Activated CD8-positive, alpha-beta T cell treated with anti-CD3 and anti-CD28 coated beads for 36 hours (primary cell): Measurements from ENCODE around the gene BIRC5. TPM values are rescaled to one million over a fixed set of nuclear protein-coding genes. Genes with fewer than 3 reads are reported as not detected.

Source experiments
- ATAC-seq: fragments of 200-7000 bp; cut with Tn5 transposase; one replicate; pipeline ENCODE4 v1.10.0; 2021; ENCODE audit warnings: mild to moderate bottlenecking, moderate library complexity
- CTCF ChIA-PET: fragments of 350-600 bp; sonication (Branson Sonifier 250); formaldehyde crosslinking; loops from one replicate; lab custom pipeline; 2021; ENCODE audit warnings: antibody characterized with exemption; lab: Charles Lee
- POLR2A ChIA-PET: fragments of 350-600 bp; sonication (Branson Sonifier 250); formaldehyde crosslinking; loops from one replicate; lab custom pipeline; 2021; ENCODE audit warnings: antibody characterized with exemption; lab: Charles Lee
- DNase-seq: peaks from one replicate; pipeline ENCODE4 v3.0.0-alpha.2; 2020
- H3K27ac Mint-ChIP-seq: one replicate; pipeline ENCODE4 v1.8.0; 2021; ENCODE audit warnings: mild to moderate bottlenecking, mixed read lengths
- H3K27me3 Mint-ChIP-seq: one replicate; pipeline ENCODE4 v1.8.0; 2021; ENCODE audit warnings: mixed read lengths
- H3K36me3 Mint-ChIP-seq: one replicate; pipeline ENCODE4 v1.8.0; 2021; ENCODE audit warnings: low read depth, mixed read lengths
- H3K4me1 Mint-ChIP-seq: one replicate; pipeline ENCODE4 v1.8.0; 2021; ENCODE audit warnings: low read depth, mixed read lengths
- H3K4me3 Mint-ChIP-seq: one replicate; pipeline ENCODE4 v1.8.0; 2021; ENCODE audit warnings: mild to moderate bottlenecking, moderate library complexity, mixed read lengths
- H3K9me3 Mint-ChIP-seq: one replicate; pipeline ENCODE4 v1.8.0; 2021; ENCODE audit warnings: mixed read lengths
- intact Hi-C: fragments of 100-400 bp; cut with micrococcal nuclease; formaldehyde crosslinking; loops from one replicate; pipeline ENCODE4 v1.10.0; 2022
- total RNA-seq, 2 experiments: library from RNA; stranded (reverse); gene quantifications; one replicate each; pipeline ENCODE4 v1.2.3, GENCODE V29; 2021
- TF ChIP-seq, protein P1 (sequence below): fragments of 200-600 bp; IDR thresholded peaks from one replicate; pipeline ENCODE4 v1.8.0; 2022; ENCODE audit warnings: antibody characterized with exemption, mild to moderate bottlenecking

The BIRC5 gene
- total RNA-seq, 2 experiments from 2014 or later: 90.6 to 93.7 TPM

DNA sequence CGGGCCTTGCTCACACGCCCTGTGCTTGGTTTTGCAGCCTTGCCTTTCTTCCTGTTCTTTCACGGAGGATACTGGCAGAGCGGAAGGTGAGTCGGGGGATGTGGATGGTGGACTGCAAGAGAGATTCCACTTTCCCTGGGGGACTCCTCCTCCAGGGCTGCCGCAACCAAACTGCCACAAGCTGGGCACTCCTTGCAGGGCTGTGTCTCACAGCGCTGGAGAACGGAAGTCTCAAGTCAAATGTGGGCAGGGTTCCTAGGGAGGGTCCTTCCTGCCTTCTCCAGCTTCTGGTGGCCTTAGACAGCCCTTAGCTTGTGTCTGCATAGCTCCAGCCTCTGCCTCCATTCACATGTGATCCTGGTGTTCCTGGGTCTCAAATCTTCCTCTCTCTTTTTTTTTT is 11.4 kb upstream of the BIRC5 start:
- ChIA-PET POLR2A (no interaction called here), CTCF (interaction anchor here (0.6 to 0.9 kb wide), 3 partner anchors 22 to 109 kb away, joined by 3 read pairs; no protein-coding TSS in a partner anchor)
- Mint-ChIP-seq H3K27me3 (no peaks in the 10 kb centered on the region), H3K36me3 (no peaks in the 10 kb centered on the region), H3K4me1 (no peaks in the 10 kb centered on the region), H3K4me3 (no peak overlapping the region), H3K9me3 (no peaks in the 10 kb centered on the region), H3K27ac (no peak overlapping the region)
- ATAC-seq (no peak), DNase-seq (no peak)
- intact Hi-C loops: no loop called here
- TF ChIP-seq, protein P1, sequence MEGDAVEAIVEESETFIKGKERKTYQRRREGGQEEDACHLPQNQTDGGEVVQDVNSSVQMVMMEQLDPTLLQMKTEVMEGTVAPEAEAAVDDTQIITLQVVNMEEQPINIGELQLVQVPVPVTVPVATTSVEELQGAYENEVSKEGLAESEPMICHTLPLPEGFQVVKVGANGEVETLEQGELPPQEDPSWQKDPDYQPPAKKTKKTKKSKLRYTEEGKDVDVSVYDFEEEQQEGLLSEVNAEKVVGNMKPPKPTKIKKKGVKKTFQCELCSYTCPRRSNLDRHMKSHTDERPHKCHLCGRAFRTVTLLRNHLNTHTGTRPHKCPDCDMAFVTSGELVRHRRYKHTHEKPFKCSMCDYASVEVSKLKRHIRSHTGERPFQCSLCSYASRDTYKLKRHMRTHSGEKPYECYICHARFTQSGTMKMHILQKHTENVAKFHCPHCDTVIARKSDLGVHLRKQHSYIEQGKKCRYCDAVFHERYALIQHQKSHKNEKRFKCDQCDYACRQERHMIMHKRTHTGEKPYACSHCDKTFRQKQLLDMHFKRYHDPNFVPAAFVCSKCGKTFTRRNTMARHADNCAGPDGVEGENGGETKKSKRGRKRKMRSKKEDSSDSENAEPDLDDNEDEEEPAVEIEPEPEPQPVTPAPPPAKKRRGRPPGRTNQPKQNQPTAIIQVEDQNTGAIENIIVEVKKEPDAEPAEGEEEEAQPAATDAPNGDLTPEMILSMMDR: no peak

DNA sequence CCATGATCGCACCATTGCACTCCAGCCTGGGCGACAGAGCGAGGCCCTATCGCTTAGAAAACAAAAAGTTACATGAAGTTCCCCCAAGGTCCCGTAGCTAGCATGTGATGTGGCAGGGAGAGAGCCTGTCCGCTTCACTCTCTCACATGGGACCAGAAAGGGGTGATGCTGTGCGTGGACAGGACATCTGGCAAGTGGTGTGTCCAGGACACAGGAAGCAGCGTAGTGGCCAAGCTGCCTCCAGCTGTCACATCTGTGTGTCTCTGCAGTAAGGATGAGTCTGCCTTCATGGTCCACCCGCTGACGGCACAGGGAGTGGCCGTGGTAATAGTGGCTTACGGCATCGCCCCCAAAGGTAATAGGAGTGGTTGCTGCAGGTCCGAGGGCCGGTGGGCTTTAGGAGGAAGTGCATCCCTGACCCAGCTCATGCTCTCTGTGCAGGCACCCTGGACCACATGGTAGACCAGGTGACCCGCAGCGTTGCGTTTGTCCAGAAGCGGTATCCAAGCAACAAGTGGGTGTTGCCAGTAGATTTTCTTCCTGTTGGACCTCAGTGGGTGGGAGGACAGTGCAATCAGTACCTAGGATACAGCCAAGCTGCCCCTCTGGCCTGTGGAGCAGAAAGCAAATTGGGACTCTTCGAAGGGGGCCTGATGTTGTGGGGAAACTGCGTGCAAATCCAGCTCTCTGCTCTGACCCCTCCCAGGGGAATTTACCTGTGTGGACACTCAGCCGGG is 9.5 kb upstream of the BIRC5 start:
- intact Hi-C loops: no loop called here
- TF ChIP-seq, protein P1: no peak
- H3K27ac Mint-ChIP-seq: no peak overlapping the region
- H3K27me3 Mint-ChIP-seq: no peaks in the 10 kb centered on the region
- H3K9me3 Mint-ChIP-seq: no peaks in the 10 kb centered on the region
- CTCF ChIA-PET: interaction anchor here (0.6 to 1.5 kb wide), 2 partner anchors 47 to 91 kb away, joined by 3 to 4 read pairs; no protein-coding TSS in a partner anchor
- H3K36me3 Mint-ChIP-seq: no peaks in the 10 kb centered on the region
- no peaks in the 10 kb centered on the region for H3K4me1 Mint-ChIP-seq
- POLR2A ChIA-PET: interaction anchor here (1.0 to 1.4 kb wide), 3 partner anchors 9 to 109 kb away, joined by 3 to 4 read pairs (median 3); no protein-coding TSS in a partner anchor
- ATAC-seq (no peak), DNase-seq (no peak)
- H3K4me3 Mint-ChIP-seq: no peak overlapping the region

GRCh38 chr17:78205124-78205775 is 8.8 kb upstream of the BIRC5 start:
- intact Hi-C loops: no loop called here
- no peak overlapping the region for H3K4me3 Mint-ChIP-seq
- POLR2A ChIA-PET: no interaction called here
- no peaks in the 10 kb centered on the region for H3K27me3 Mint-ChIP-seq
- H3K36me3 Mint-ChIP-seq: no peaks in the 10 kb centered on the region
- TF ChIP-seq, protein P1: no peak
- no peaks in the 10 kb centered on the region for H3K9me3 Mint-ChIP-seq
- no peaks in the 10 kb centered on the region for H3K4me1 Mint-ChIP-seq
- DNase-seq (no peak), ATAC-seq (no peak)
- CTCF ChIA-PET: interaction anchor here (0.6 kb wide), 1 partner anchor 92 kb away, joined by 3 read pairs; no protein-coding TSS in a partner anchor
- no peak overlapping the region for H3K27ac Mint-ChIP-seq

GRCh38 chr17:78206298-78206697 is 7.8 kb upstream of the BIRC5 start:
- no peaks in the 10 kb centered on the region for H3K36me3 Mint-ChIP-seq
- POLR2A ChIA-PET: interaction anchor here (0.7 kb wide), 1 partner anchor 10 kb away, joined by 4 read pairs; no protein-coding TSS in a partner anchor
- intact Hi-C loops: no loop called here
- no peak overlapping the region for H3K4me3 Mint-ChIP-seq
- ATAC-seq (no peak), DNase-seq (no peak)
- H3K9me3 Mint-ChIP-seq: no peaks in the 10 kb centered on the region
- H3K27me3 Mint-ChIP-seq: no peaks in the 10 kb centered on the region
- CTCF ChIA-PET: interaction anchor here (1.5 to 1.7 kb wide), 2 partner anchors 18 to 31 kb away, joined by 4 read pairs; no protein-coding TSS in a partner anchor
- no peak overlapping the region for H3K27ac Mint-ChIP-seq
- H3K4me1 Mint-ChIP-seq: no peaks in the 10 kb centered on the region
- TF ChIP-seq, protein P1: no peak

DNA sequence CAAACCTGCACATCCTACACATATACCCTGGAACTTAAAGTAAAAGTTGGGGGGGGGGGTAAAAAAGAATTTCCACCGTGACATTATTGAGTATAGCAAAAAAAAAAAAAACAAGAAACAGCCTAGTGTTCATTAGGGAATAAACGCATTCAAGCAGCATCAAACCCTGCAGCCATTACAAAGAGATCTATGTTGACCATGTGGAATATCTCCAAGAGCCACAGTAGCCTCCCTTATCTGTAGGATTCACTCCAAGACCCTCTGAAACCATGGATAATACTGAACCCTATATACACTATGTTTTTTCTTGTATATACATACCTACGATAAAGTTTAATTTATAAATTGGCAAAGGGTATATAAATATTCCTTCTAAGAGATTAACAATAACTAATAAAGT is 5.6 kb upstream of the BIRC5 start:
- H3K27ac Mint-ChIP-seq: no peak overlapping the region
- DNase-seq (no peak), ATAC-seq (no peak)
- intact Hi-C loops: no loop called here
- TF ChIP-seq, protein P1: no peak
- no peaks in the 10 kb centered on the region for H3K36me3 Mint-ChIP-seq
- no peaks in the 10 kb centered on the region for H3K27me3 Mint-ChIP-seq
- H3K4me3 Mint-ChIP-seq: no peak overlapping the region
- POLR2A ChIA-PET: no interaction called here
- CTCF ChIA-PET: no interaction called here
- no peaks in the 10 kb centered on the region for H3K9me3 Mint-ChIP-seq
- peaks cover 1% of the 10 kb centered on the region for H3K4me1 Mint-ChIP-seq
